SU-DHL-6 (cell line): ENCODE measurements around the gene NATD1.

Experiments used
- H2AFZ ChIP-seq: fragments of 200-600 bp; sonication (generic); 2 replicates; pipeline ENCODE4 v1.6.1; 2014; ENCODE audit warnings: low read depth, mild to moderate bottlenecking, moderate library complexity, mixed read lengths, antibody characterized with exemption, low read length; ENCODE audit not compliant: severe bottlenecking
- H3F3A ChIP-seq: fragments of 200-600 bp; shearing (Covaris generic); 2 replicates; pipeline ENCODE4 v1.6.0; 2016; ENCODE audit warnings: antibody characterized with exemption, mild to moderate bottlenecking; ENCODE audit not compliant: insufficient read depth
- H3K27ac ChIP-seq: fragments of 200-600 bp; sonication (generic); 2 replicates; pipeline ENCODE4 v1.5.1; 2016; ENCODE audit warnings: low read depth, mild to moderate bottlenecking, low read length, moderate library complexity, mixed read lengths
- H3K27me3 ChIP-seq: fragments of 200-600 bp; sonication (generic), shearing (Covaris generic); 2 replicates; pipeline ENCODE4 v1.6.0; 2014; ENCODE audit warnings: mild to moderate bottlenecking, low read length
- H3K36me3 ChIP-seq: fragments of 200-600 bp; sonication (generic); 2 replicates; pipeline ENCODE4 v1.6.1; 2014; ENCODE audit warnings: mild to moderate bottlenecking, low read length, mixed read lengths
- H3K4me2 ChIP-seq: fragments of 300-600, 200-600 bp; shearing (Covaris generic), sonication (generic); 2 replicates; pipeline ENCODE4 v1.6.0; 2014; ENCODE audit warnings: low read length, low read depth, mild to moderate bottlenecking; ENCODE audit not compliant: poor library complexity, severe bottlenecking
- H3K4me3 ChIP-seq: fragments of 200-600 bp; sonication (generic); 2 replicates; pipeline ENCODE4 v1.5.1; 2014; ENCODE audit warnings: antibody characterized with exemption, low read length, mild to moderate bottlenecking, mixed read lengths; ENCODE audit not compliant: insufficient read depth, poor library complexity, severe bottlenecking
- H3K79me2 ChIP-seq: fragments of 200-600 bp; sonication (generic); 2 replicates; pipeline ENCODE4 v1.6.1; 2014; ENCODE audit warnings: mild to moderate bottlenecking, low read length, moderate library complexity; ENCODE audit not compliant: insufficient read depth
- H3K9ac ChIP-seq: fragments of 200-600 bp; sonication (generic); 2 replicates; pipeline ENCODE4 v1.7.0; 2014; ENCODE audit warnings: mild to moderate bottlenecking, low read length
- H3K9me2 ChIP-seq: fragments of 200-600 bp; sonication (generic); replicated peaks from 2 replicates; pipeline ENCODE4 v1.6.1; 2014; ENCODE audit warnings: low read length; ENCODE audit not compliant: insufficient read depth
- H3K9me3 ChIP-seq: fragments of 200-600 bp; sonication (generic); 2 replicates; pipeline ENCODE4 v1.6.1; 2014; ENCODE audit warnings: low read length, mixed read lengths; ENCODE audit not compliant: insufficient read depth
- H4K20me1 ChIP-seq: fragments of 200-600 bp; sonication (generic); 2 replicates; pipeline ENCODE4 v1.6.1; 2014; ENCODE audit warnings: low read depth, mild to moderate bottlenecking, antibody characterized with exemption, low read length, moderate library complexity, mixed read lengths
- CTCF ChIP-seq: fragments of 200-600 bp; sonication (generic); IDR thresholded peaks from one replicate; pipeline ENCODE4 v1.5.1; 2017; ENCODE audit warnings: antibody characterized with exemption, mild to moderate bottlenecking, low read length, moderate library complexity; ENCODE audit not compliant: insufficient read depth, poor library complexity, severe bottlenecking
- EZH2phosphoT487 ChIP-seq: fragments of 200-600 bp; sonication (generic), shearing (Covaris generic); conservative IDR thresholded peaks from 2 replicates; pipeline ENCODE4 v1.6.1; 2018; ENCODE audit warnings: mild to moderate bottlenecking, antibody characterized with exemption, low read length, moderate library complexity, mixed read lengths

The NATD1 gene

GRCh38 chr17:21282850-21283249 is 29.6 kb upstream of the NATD1 start:
- Histone ChIP-seq H3K79me2 (peaks cover 31% of the 10 kb centered on the region), H3K4me3 (no peak overlapping the region), H3K4me2 (no peak overlapping the region), H3K36me3 (no peaks in the 10 kb centered on the region), H3K9me3 (no peaks in the 10 kb centered on the region), H3K9ac (no peak overlapping the region), H3K9me2 (no peaks in the 10 kb centered on the region), H3K27me3 (no peaks in the 10 kb centered on the region), H4K20me1 (no peaks in the 10 kb centered on the region), H3F3A (peaks cover 15% of the 10 kb centered on the region), H2AFZ (no peak overlapping the region), H3K27ac (no peak overlapping the region)
- TF ChIP-seq CTCF, result no peak
- TF ChIP-seq EZH2phosphoT487, result no peak

DNA sequence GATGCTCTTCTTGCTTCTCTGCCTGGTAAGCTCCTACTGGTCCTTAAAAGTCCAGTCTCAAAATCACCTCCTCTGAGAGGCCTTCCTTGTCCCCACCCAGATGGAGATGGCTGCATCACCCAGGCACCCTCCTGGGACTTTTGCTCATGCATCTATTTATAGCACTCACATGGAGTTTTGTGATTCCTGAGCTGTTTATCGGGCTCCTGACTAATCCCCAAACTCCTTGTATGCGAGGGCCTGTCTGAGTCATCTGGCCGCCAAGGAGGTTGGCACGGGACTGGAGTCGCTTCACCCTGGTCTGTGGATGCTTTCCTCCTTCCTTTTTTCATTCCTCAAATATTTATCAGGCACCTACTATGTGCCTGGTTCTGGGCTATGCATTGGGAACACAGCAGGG is 29.0 kb upstream of the NATD1 start:
- TF ChIP-seq CTCF (no peak), EZH2phosphoT487 (no peak)
- no peaks in the 10 kb centered on the region for H3K27me3 ChIP-seq
- no peak overlapping the region for H3K4me2 ChIP-seq
- H3K9me2 ChIP-seq, result no peaks in the 10 kb centered on the region
- no peak overlapping the region for H3K9ac ChIP-seq
- H2AFZ ChIP-seq, result no peak overlapping the region
- H4K20me1 ChIP-seq, result no peaks in the 10 kb centered on the region
- peaks cover 27% of the 10 kb centered on the region for H3K79me2 ChIP-seq
- peaks cover 10% of the 10 kb centered on the region for H3F3A ChIP-seq
- H3K36me3 ChIP-seq, result no peaks in the 10 kb centered on the region
- no peak overlapping the region for H3K4me3 ChIP-seq
- no peak overlapping the region for H3K27ac ChIP-seq
- H3K9me3 ChIP-seq, result no peaks in the 10 kb centered on the region

GRCh38 chr17:21280081-21280518 is 26.9 kb upstream of the NATD1 start:
- Histone ChIP-seq H3K36me3 (no peaks in the 10 kb centered on the region), H3F3A (no peaks in the 10 kb centered on the region), H4K20me1 (no peaks in the 10 kb centered on the region), H3K9ac (no peak overlapping the region), H3K4me3 (no peak overlapping the region), H2AFZ (peak overlapping the region; percentile 35), H3K79me2 (peaks cover 6% of the 10 kb centered on the region), H3K9me3 (no peaks in the 10 kb centered on the region), H3K9me2 (no peaks in the 10 kb centered on the region), H3K4me2 (no peak overlapping the region), H3K27ac (no peak overlapping the region), H3K27me3 (no peaks in the 10 kb centered on the region)
- peak; percentile 77 for TF ChIP-seq CTCF
- no peak for TF ChIP-seq EZH2phosphoT487
